ENCODE results near the gene CST9.

GRCh38 chr20:23570178-23570760 is 35.4 kb downstream of the CST9 start:
- no peak for TF ChIP-seq CTCF (IDR thresholded peaks at IDR 0.05)
- no peak for TF ChIP-seq POLR2A (IDR thresholded peaks at IDR 0.05)

All from ovary (tissue), 3 donors.